GM12878 (cell line): ENCODE results near the gene STK39.

Experiments
- MXI1 ChIP-seq: fragments of 150-350 bp; IDR thresholded peaks from 2 replicates; pipeline ENCODE4 v1.6.1; 2011; ENCODE audit warnings: low read depth, mild to moderate bottlenecking, inconsistent platforms, low read length, improper control_type of control experiment
- NFYA ChIP-seq: IDR thresholded peaks from 2 replicates; pipeline ENCODE4 v1.6.1; 2011; ENCODE audit warnings: low read depth, mild to moderate bottlenecking, low read length, improper control_type of control experiment, borderline replicate concordance
- POLR2A ChIP-seq: IDR thresholded peaks from 2 replicates; pipeline ENCODE4 v1.6.1; 2011; ENCODE audit warnings: low read depth, mild to moderate bottlenecking, low read length
- POLR2AphosphoS2 ChIP-seq: IDR thresholded peaks from 2 replicates; pipeline ENCODE4 v1.6.1; 2011; ENCODE audit warnings: low read depth, mild to moderate bottlenecking, low read length, improper control_type of control experiment, moderate library complexity
- POLR2AphosphoS5 ChIP-seq: IDR thresholded peaks from 2 replicates; pipeline ENCODE4 v1.6.1; 2011; ENCODE audit warnings: mild to moderate bottlenecking, low read length, inconsistent platforms
- SIN3A ChIP-seq: IDR thresholded peaks from 2 replicates; pipeline ENCODE4 v1.6.1; 2012; ENCODE audit warnings: low read depth, low read length, improper control_type of control experiment
- ZBED1 ChIP-seq: IDR thresholded peaks from 2 replicates; pipeline ENCODE4 v1.6.1; 2016; ENCODE audit warnings: borderline replicate concordance
- TF ChIP-seq, protein P1 (sequence below): fragments of 450-650 bp; IDR thresholded peaks from 2 replicates; pipeline ENCODE4 v1.6.1; 2018; ENCODE audit warnings: borderline replicate concordance, mild to moderate bottlenecking; ENCODE audit not compliant: partially characterized antibody
- TF ChIP-seq, protein P2 (sequence below), 3 experiments: IDR thresholded peaks in 2 of 3; conservative IDR thresholded peaks in 1 of 3; 2 replicates each; pipeline ENCODE4 v1.5.1; 2011; ENCODE audit warnings: low read depth in 3 of 3, low read length in 3 of 3, mild to moderate bottlenecking in 3 of 3, control low read depth in 2 of 3, moderate library complexity in 2 of 3, inconsistent platforms in 1 of 3, mixed read lengths in 1 of 3; ENCODE audit not compliant: control insufficient read depth in 2 of 3, insufficient read depth in 1 of 3; ENCODE audit errors: extremely low read depth in 1 of 3

DNA sequence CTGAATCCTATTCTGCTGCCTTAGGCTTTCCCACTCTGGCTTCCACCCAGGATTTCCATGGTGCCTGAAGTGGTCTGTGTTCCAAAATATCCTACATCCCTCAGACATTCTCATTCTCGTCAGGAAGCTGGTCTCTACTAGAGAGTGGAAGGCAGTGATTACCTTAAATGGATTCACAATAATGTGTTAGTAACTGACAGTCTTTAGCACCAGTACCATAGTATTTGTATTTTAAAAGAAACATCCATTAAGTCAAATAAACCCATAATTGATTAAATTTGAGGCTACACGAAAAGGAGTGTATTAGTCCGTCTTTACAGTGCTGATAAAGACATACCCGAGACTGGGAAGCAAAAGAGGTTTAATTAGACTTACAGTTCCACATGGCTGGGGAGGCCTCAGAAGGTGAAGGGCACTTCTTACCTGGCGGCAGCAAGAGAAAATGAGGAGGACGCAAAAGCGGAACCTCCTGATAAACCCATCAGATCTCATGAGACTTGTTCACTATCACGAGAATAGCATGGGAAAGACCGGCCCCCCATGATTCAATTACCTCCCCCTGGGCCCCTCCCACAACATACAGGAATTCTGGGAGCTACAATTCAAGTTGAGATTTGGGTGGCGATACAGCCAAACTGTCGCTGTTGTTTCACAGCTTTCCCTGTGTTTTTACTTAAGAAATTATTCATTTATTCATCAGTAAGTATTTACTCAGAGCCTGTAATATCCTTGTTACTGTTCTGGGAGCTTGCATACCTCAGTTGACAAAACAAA is 306.5 kb downstream of the STK39 start:
- TF ChIP-seq, protein P1, sequence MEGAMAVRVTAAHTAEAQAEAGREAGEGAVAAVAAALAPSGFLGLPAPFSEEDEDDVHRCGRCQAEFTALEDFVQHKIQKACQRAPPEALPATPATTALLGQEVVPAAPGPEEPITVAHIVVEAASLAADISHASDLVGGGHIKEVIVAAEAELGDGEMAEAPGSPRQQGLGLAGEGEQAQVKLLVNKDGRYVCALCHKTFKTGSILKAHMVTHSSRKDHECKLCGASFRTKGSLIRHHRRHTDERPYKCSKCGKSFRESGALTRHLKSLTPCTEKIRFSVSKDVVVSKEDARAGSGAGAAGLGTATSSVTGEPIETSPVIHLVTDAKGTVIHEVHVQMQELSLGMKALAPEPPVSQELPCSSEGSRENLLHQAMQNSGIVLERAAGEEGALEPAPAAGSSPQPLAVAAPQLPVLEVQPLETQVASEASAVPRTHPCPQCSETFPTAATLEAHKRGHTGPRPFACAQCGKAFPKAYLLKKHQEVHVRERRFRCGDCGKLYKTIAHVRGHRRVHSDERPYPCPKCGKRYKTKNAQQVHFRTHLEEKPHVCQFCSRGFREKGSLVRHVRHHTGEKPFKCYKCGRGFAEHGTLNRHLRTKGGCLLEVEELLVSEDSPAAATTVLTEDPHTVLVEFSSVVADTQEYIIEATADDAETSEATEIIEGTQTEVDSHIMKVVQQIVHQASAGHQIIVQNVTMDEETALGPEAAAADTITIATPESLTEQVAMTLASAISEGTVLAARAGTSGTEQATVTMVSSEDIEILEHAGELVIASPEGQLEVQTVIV, result no peak
- TF ChIP-seq POLR2A, result no peak
- TF ChIP-seq, protein P2, sequence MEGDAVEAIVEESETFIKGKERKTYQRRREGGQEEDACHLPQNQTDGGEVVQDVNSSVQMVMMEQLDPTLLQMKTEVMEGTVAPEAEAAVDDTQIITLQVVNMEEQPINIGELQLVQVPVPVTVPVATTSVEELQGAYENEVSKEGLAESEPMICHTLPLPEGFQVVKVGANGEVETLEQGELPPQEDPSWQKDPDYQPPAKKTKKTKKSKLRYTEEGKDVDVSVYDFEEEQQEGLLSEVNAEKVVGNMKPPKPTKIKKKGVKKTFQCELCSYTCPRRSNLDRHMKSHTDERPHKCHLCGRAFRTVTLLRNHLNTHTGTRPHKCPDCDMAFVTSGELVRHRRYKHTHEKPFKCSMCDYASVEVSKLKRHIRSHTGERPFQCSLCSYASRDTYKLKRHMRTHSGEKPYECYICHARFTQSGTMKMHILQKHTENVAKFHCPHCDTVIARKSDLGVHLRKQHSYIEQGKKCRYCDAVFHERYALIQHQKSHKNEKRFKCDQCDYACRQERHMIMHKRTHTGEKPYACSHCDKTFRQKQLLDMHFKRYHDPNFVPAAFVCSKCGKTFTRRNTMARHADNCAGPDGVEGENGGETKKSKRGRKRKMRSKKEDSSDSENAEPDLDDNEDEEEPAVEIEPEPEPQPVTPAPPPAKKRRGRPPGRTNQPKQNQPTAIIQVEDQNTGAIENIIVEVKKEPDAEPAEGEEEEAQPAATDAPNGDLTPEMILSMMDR (IDR thresholded peaks at IDR 0.05 in 2 of 3, conservative IDR thresholded peaks at IDR 0.05 in 1 of 3; ENCODE audit: control insufficient read depth in 2 of 3, extremely low read depth in 1 of 3, insufficient read depth in 1 of 3, low read depth in 3 of 3, low read length in 3 of 3), result no peak
- TF ChIP-seq POLR2AphosphoS2, result no peak
- TF ChIP-seq SIN3A, result no peak
- no peak for TF ChIP-seq MXI1
- TF ChIP-seq POLR2AphosphoS5, result no peak
- TF ChIP-seq ZBED1, result no peak
- TF ChIP-seq NFYA, result no peak
